GM12878 (cell line): ENCODE results near the gene KIAA1217. TPM values are rescaled to one million over a fixed set of nuclear protein-coding genes. Genes with fewer than 3 reads are reported as not detected.

Source experiments
- ATAC-seq: fragments of 200-7000 bp; cut with Tn5 transposase; 3 replicates; pipeline ENCODE4 v1.9.1; 2020; ENCODE audit warnings: mild to moderate bottlenecking, moderate library complexity
- BruUV-seq: library from RNA; stranded (reverse); fragments of 400-500 nt; replicated peaks from 2 replicates; lab custom pipeline; 2021; lab: Mats Ljungman, UMichigan
- CTCF ChIA-PET: fragments of 300-600 bp; sonication (Branson Sonifier 250); formaldehyde crosslinking; extraction: SDS; loops from one replicate; lab custom pipeline; 2021; ENCODE audit warnings: inconsistent platforms; lab: Yijun Ruan, JAX
- POLR2A ChIA-PET: fragments of 350-600 bp; formaldehyde crosslinking; extraction: SDS; loops from one replicate; lab custom pipeline; 2021; ENCODE audit warnings: inconsistent platforms; lab: Charles Lee
- RAD21 ChIA-PET: fragments of 300-600 bp; sonication (Branson Sonifier 250); formaldehyde crosslinking; loops from one replicate; lab custom pipeline; 2023; ENCODE audit warnings: antibody characterized with exemption; ENCODE audit not compliant: unreplicated experiment; lab: Charles Lee
- SMC1A ChIA-PET: fragments of 300-600 bp; sonication (Branson Sonifier 250); formaldehyde crosslinking; loops from one replicate; lab custom pipeline; 2023; ENCODE audit not compliant: unreplicated experiment, uncharacterized antibody; lab: Charles Lee
- DNase-seq: peaks from one replicate; pipeline ENCODE4 v3.0.0-alpha.2; 2011; ENCODE audit warnings: low read depth, low spot score
- FAIRE-seq: peaks from 3 replicates; lab custom pipeline; 2011; peaks lifted over from hg19 to GRCh38; lab: Jason Lieb, UNC
- H2AFZ ChIP-seq: 2 replicates; pipeline ENCODE4 v1.6.0; 2011; ENCODE audit warnings: low read depth, low read length, control low read depth; ENCODE audit not compliant: control insufficient read depth
- H3K27ac ChIP-seq: 2 replicates; pipeline ENCODE4 v1.5.1; 2011; ENCODE audit warnings: control low read depth; ENCODE audit not compliant: control insufficient read depth, insufficient read depth
- H3K27me3 ChIP-seq, 2 experiments: replicated peaks in 1 of 2; 2 replicates each; pipeline versions ENCODE4 v1.6.0 to v1.6.1; 2011; ENCODE audit warnings: low read length in 1 of 2; ENCODE audit not compliant: control insufficient read depth in 2 of 2, insufficient read depth in 2 of 2
- H3K36me3 ChIP-seq, 2 experiments: 2 replicates each; pipeline ENCODE4 v1.5.1; 2011; ENCODE audit warnings: low read length in 1 of 2; ENCODE audit not compliant: control insufficient read depth in 2 of 2, insufficient read depth in 2 of 2
- H3K4me1 ChIP-seq: 2 replicates; pipeline ENCODE4 v1.6.1; 2011; ENCODE audit warnings: mild to moderate bottlenecking, low read length, moderate library complexity, mixed read lengths; ENCODE audit not compliant: control insufficient read depth, insufficient read depth
- H3K4me2 ChIP-seq: 2 replicates; pipeline ENCODE4 v1.6.0; 2011; ENCODE audit warnings: control low read depth; ENCODE audit not compliant: control insufficient read depth, insufficient read depth
- H3K4me3 ChIP-seq: fragments of 200-600 bp; sonication (generic); 2 replicates; pipeline ENCODE4 v1.5.1; 2016
- H3K79me2 ChIP-seq: 2 replicates; pipeline ENCODE4 v1.6.0; 2011; ENCODE audit warnings: low read length; ENCODE audit not compliant: control insufficient read depth, insufficient read depth
- H3K9ac ChIP-seq: 2 replicates; pipeline ENCODE4 v1.8.0; 2011; ENCODE audit warnings: low read length, control low read depth, mixed read lengths; ENCODE audit not compliant: control insufficient read depth, insufficient read depth
- H3K9me3 ChIP-seq: replicated peaks from 3 replicates; pipeline ENCODE4 v1.5.1; 2011; ENCODE audit warnings: mild to moderate bottlenecking, low read length; ENCODE audit not compliant: control insufficient read depth, insufficient read depth
- H4K20me1 ChIP-seq: 2 replicates; pipeline ENCODE4 v1.6.0; 2011; ENCODE audit not compliant: control insufficient read depth, insufficient read depth
- ASH2L ChIP-seq: fragments of 300-600, 200-600 bp; sonication (generic); IDR thresholded peaks from 2 replicates; pipeline ENCODE4 v1.6.1; 2017; ENCODE audit warnings: low read depth, mild to moderate bottlenecking, borderline replicate concordance
- CEBPB ChIP-seq, 2 experiments: fragments of 150-350 bp in 1 of 2; IDR thresholded peaks; 2 replicates each; pipeline ENCODE4 v1.6.1; 2012 to 2014; ENCODE audit warnings: low read depth in 2 of 2, low read length in 2 of 2, borderline replicate concordance in 1 of 2, inconsistent platforms in 1 of 2
- CHD1 ChIP-seq: IDR thresholded peaks from 2 replicates; pipeline ENCODE4 v1.6.1; 2012; ENCODE audit warnings: low read depth, low read length, improper control_type of control experiment
- EP300 ChIP-seq, 2 experiments: fragments of 150-350 bp in 1 of 2; IDR thresholded peaks; 2 replicates each; pipeline ENCODE4 v1.6.1; 2011 to 2012; ENCODE audit warnings: low read depth in 2 of 2, low read length in 2 of 2, borderline replicate concordance in 1 of 2, improper control_type of control experiment in 1 of 2, inconsistent platforms in 1 of 2; ENCODE audit not compliant: control insufficient read depth in 1 of 2
- FOXM1 ChIP-seq: IDR thresholded peaks from 2 replicates; pipeline ENCODE4 v1.6.1; 2012; ENCODE audit warnings: low read depth, mild to moderate bottlenecking, inconsistent platforms, low read length, moderate library complexity
- HCFC1 ChIP-seq: fragments of 150-350 bp; IDR thresholded peaks from 2 replicates; pipeline ENCODE4 v1.6.1; 2014; ENCODE audit warnings: low read length
- IKZF1 ChIP-seq: fragments of 450-650 bp; conservative IDR thresholded peaks from 2 replicates; pipeline ENCODE4 v1.6.1; 2017; ENCODE audit warnings: antibody characterized with exemption, mild to moderate bottlenecking
- MEF2B ChIP-seq: fragments of 450-650 bp; IDR thresholded peaks from 2 replicates; pipeline ENCODE4 v1.6.1; 2018; ENCODE audit warnings: mild to moderate bottlenecking, moderate library complexity; ENCODE audit not compliant: partially characterized antibody, poor library complexity, severe bottlenecking
- MLLT1 ChIP-seq: fragments of 450-650 bp; IDR thresholded peaks from 2 replicates; pipeline ENCODE4 v1.6.1; 2016; ENCODE audit warnings: mild to moderate bottlenecking
- MYB ChIP-seq: fragments of 150-350 bp; IDR thresholded peaks from 2 replicates; pipeline ENCODE4 v1.6.1; 2014; ENCODE audit warnings: mild to moderate bottlenecking, low read depth, low read length, borderline replicate concordance
- NFYA ChIP-seq: IDR thresholded peaks from 2 replicates; pipeline ENCODE4 v1.6.1; 2011; ENCODE audit warnings: low read depth, mild to moderate bottlenecking, low read length, improper control_type of control experiment, borderline replicate concordance
- PAX8 ChIP-seq: fragments of 450-650 bp; IDR thresholded peaks from 2 replicates; pipeline ENCODE4 v1.6.1; 2017; ENCODE audit warnings: mild to moderate bottlenecking, moderate library complexity
- POU2F2 ChIP-seq: IDR thresholded peaks from 3 replicates; pipeline ENCODE4 v1.6.1; 2011; ENCODE audit warnings: low read depth, mild to moderate bottlenecking, low read length, borderline replicate concordance
- PRDM15 ChIP-seq: fragments of 450-650 bp; formaldehyde crosslinking; IDR thresholded peaks from 2 replicates; pipeline ENCODE4 v1.4.0; 2020; ENCODE audit warnings: mild to moderate bottlenecking, moderate library complexity
- SKIL ChIP-seq: fragments of 450-650 bp; IDR thresholded peaks from 2 replicates; pipeline ENCODE4 v1.6.1; 2017; ENCODE audit warnings: mild to moderate bottlenecking, low read depth, inconsistent platforms; ENCODE audit not compliant: poor library complexity, severe bottlenecking
- SREBF1 ChIP-seq: IDR thresholded peaks from 2 replicates; pipeline ENCODE4 v1.6.1; 2012; ENCODE audit warnings: mild to moderate bottlenecking, low read length
- TAF1 ChIP-seq: IDR thresholded peaks from 2 replicates; pipeline ENCODE4 v1.6.1; 2011; ENCODE audit warnings: mild to moderate bottlenecking, low read depth, low read length, borderline replicate concordance
- WGBS: methylation state at CpG from one replicate; pipeline ENCODE4 v1.1.6; 2016; ENCODE audit warnings: low lambda C conversion rate; ENCODE audit not compliant: insufficient replicate concordance, insufficient coverage; ENCODE audit errors: missing lambda C conversion rate; 5-methylcytosine and 5-hydroxymethylcytosine counted together
- in situ Hi-C: fragments of 300-500 bp; cut with MboI; formaldehyde crosslinking; loops from 9 replicates; pipeline ENCODE4 v1.14.3; 2018; ENCODE audit warnings: mixed read lengths
- intact Hi-C: fragments of 100-400 bp; cut with micrococcal nuclease; formaldehyde crosslinking; loops from one replicate; pipeline ENCODE4 v1.14.2; 2022; ENCODE audit not compliant: unreplicated experiment
- polyA plus RNA-seq, 11 experiments: library from polyadenylated mRNA; depleted of rRNA in 4 of 11; unstranded in 6 of 11; stranded (reverse) in 5 of 11; fragments of >200 nt; fragmentation: Nextera tagmentation in 4 of 11; fragmentation: Illumina TruSeq in 1 of 11; extraction: Ambion mirVana in 4 of 11; extraction: Trizol in 1 of 11; gene quantifications; 1 replicate in 1 of 11; 2 replicates in 10 of 11; pipeline versions ENCODE4 v1.2.1 to v1.2.3, GENCODE V29; 2011 to 2016; ENCODE audit warnings: inconsistent platforms in 2 of 11, missing spikeins in 2 of 11, low read depth in 1 of 11
- total RNA-seq, 4 experiments: library from RNA; depleted of rRNA in 3 of 4; stranded (reverse); fragments of >200 nt in 3 of 4; fragmentation: Illumina TruSeq in 1 of 4; extraction: Trizol in 1 of 4; gene quantifications; 2 replicates each; pipeline versions ENCODE4 v1.2.1 to v1.2.3, GENCODE V29; 2013 to 2021

The KIAA1217 gene
- total and polyA plus RNA-seq, 10 of the 15 experiments (the other 5 are each of a cell fraction or from before 2014, with no cell fraction given): 0.57 to 3.8 (median 2.1) TPM

GRCh38 chr10:24495666-24496460, 286.9 kb downstream of the KIAA1217 start:
- BruUV-seq: no TSS peak
- peak; percentile 35 for FAIRE-seq
- ATAC-seq: no peak
- ChIA-PET SMC1A (no interaction called here), POLR2A (no interaction called here), CTCF (no interaction called here), RAD21 (no interaction called here)
- in situ Hi-C loops: no loop called here
- H3K27me3 ChIP-seq: no peaks in the 10 kb centered on the region
- no peak overlapping the region for H3K27ac ChIP-seq
- H3K4me1 ChIP-seq: no peaks in the 10 kb centered on the region
- no peaks in the 10 kb centered on the region for H3K79me2 ChIP-seq
- no peak overlapping the region for H2AFZ ChIP-seq
- no peaks in the 10 kb centered on the region for H4K20me1 ChIP-seq
- no peaks in the 10 kb centered on the region for H3K9me3 ChIP-seq
- H3K4me2 ChIP-seq: no peak overlapping the region
- WGBS: 62% methylated on average over 10 of the region's 10 CpGs
- no peak overlapping the region for H3K9ac ChIP-seq
- intact Hi-C loops: no loop called here
- DNase-seq: no peak
- H3K4me3 ChIP-seq: no peak overlapping the region
- H3K36me3 ChIP-seq: no peaks in the 10 kb centered on the region
- TF ChIP-seq FOXM1 (no peak), PAX8 (no peak), TAF1 (no peak), HCFC1 (no peak), EP300 (IDR thresholded peaks at IDR 0.05; ENCODE audit: borderline replicate concordance in 1 of 2, control insufficient read depth in 1 of 2, low read depth in 2 of 2, low read length in 2 of 2) (no peak), MEF2B (no peak), SKIL (no peak), NFYA (no peak), SREBF1 (no peak), IKZF1 (no peak), MYB (no peak), MLLT1 (no peak), CEBPB (IDR thresholded peaks at IDR 0.05; ENCODE audit: borderline replicate concordance in 1 of 2, low read depth in 2 of 2, low read length in 2 of 2) (no peak), ASH2L (no peak), CHD1 (no peak), PRDM15 (no peak), POU2F2 (no peak)
